H1 (cell line): ENCODE results near the gene ZSCAN10. TPM values are rescaled to one million over a fixed set of nuclear protein-coding genes. Genes with fewer than 3 reads are reported as not detected.

Source experiments
- CTCF ChIA-PET: fragments of 300-600 bp; sonication (Branson Sonifier 250); formaldehyde crosslinking; loops from one replicate; lab custom pipeline; 2021; ENCODE audit not compliant: partially characterized antibody; lab: Charles Lee
- POLR2A ChIA-PET: fragments of 300-600 bp; sonication (Branson Sonifier 250); formaldehyde crosslinking; loops from one replicate; lab custom pipeline; 2021; ENCODE audit warnings: inconsistent platforms; ENCODE audit not compliant: partially characterized antibody; lab: Charles Lee
- DNase-seq, 2 experiments: peaks; one replicate each; pipeline versions ENCODE4 v3.0.0 to v3.0.0-alpha.2; 2010 to 2022; ENCODE audit warnings: low spot score in 2 of 2, low read depth in 1 of 2, mixed read lengths in 1 of 2
- FAIRE-seq: peaks from 2 replicates; lab custom pipeline; 2011; peaks lifted over from hg19 to GRCh38; lab: Jason Lieb, UNC
- H2AFZ ChIP-seq: 2 replicates; pipeline ENCODE4 v1.8.1; 2012; ENCODE audit warnings: low read length, inconsistent platforms
- H2AK5ac ChIP-seq: 2 replicates; pipeline ENCODE4 v1.6.1; 2013; ENCODE audit warnings: low read depth, low read length
- H2BK120ac ChIP-seq: replicated peaks from 2 replicates; pipeline ENCODE3; 2013; ENCODE audit warnings: low read depth, low read length, inconsistent platforms
- H2BK12ac ChIP-seq: 2 replicates; pipeline ENCODE4 v1.6.1; 2013; ENCODE audit warnings: low read depth, low read length
- H2BK15ac ChIP-seq: 2 replicates; pipeline ENCODE4 v1.6.1; 2013; ENCODE audit warnings: low read length
- H2BK20ac ChIP-seq: 2 replicates; pipeline ENCODE4 v1.6.1; 2013; ENCODE audit warnings: low read length
- H2BK5ac ChIP-seq: 2 replicates; pipeline ENCODE4 v1.6.1; 2013; ENCODE audit warnings: low read depth, low read length
- H3K14ac ChIP-seq: 2 replicates; pipeline ENCODE4 v1.6.1; 2013; ENCODE audit warnings: inconsistent platforms; ENCODE audit not compliant: insufficient read length
- H3K18ac ChIP-seq: 2 replicates; pipeline ENCODE4 v1.6.1; 2013; ENCODE audit warnings: low read length; ENCODE audit errors: extremely low read depth
- H3K23ac ChIP-seq: 2 replicates; pipeline ENCODE4 v1.6.1; 2013; ENCODE audit warnings: inconsistent platforms; ENCODE audit not compliant: insufficient read length
- H3K23me2 ChIP-seq: 2 replicates; pipeline ENCODE4 v1.6.1; 2013; ENCODE audit warnings: low read depth, low read length
- H3K27ac ChIP-seq: 2 replicates; pipeline ENCODE4 v1.6.1; 2011; ENCODE audit warnings: low read depth, low read length, inconsistent platforms
- H3K27me3 ChIP-seq, 4 experiments: replicated peaks in 1 of 4; 1 replicate in 1 of 4; 2 replicates in 3 of 4; pipeline versions ENCODE4 v1.6.1 to v1.8.1; 2011 to 2013; ENCODE audit warnings: low read length in 3 of 4, mild to moderate bottlenecking in 3 of 4, inconsistent platforms in 2 of 4, mixed read lengths in 2 of 4, moderate library complexity in 1 of 4; ENCODE audit not compliant: control insufficient read depth in 3 of 4, insufficient read depth in 3 of 4; ENCODE audit errors: extremely low read depth in 1 of 4
- H3K36me3 ChIP-seq, 4 experiments: 2 replicates each; pipeline versions ENCODE4 v1.6.1 to v1.8.1; 2011 to 2013; ENCODE audit warnings: mild to moderate bottlenecking in 4 of 4, low read length in 3 of 4, moderate library complexity in 2 of 4, control low read depth in 1 of 4, inconsistent platforms in 1 of 4; ENCODE audit not compliant: insufficient read depth in 4 of 4, control insufficient read depth in 2 of 4
- H3K4ac ChIP-seq: replicated peaks from 2 replicates; pipeline ENCODE3; 2013; ENCODE audit warnings: low read length, low read depth, mixed read lengths, inconsistent platforms; ENCODE audit not compliant: insufficient read length
- H3K4me1 ChIP-seq, 4 experiments: replicated peaks in 1 of 4; 1 replicate in 1 of 4; 2 replicates in 3 of 4; pipeline versions ENCODE4 v1.6.1 to v1.8.1; 2011 to 2013; ENCODE audit warnings: low read length in 3 of 4, inconsistent platforms in 2 of 4, mixed read lengths in 1 of 4; ENCODE audit not compliant: insufficient read depth in 4 of 4, control insufficient read depth in 3 of 4
- H3K4me2 ChIP-seq, 2 experiments: 2 replicates each; pipeline versions ENCODE4 v1.6.1 to v1.8.1; 2011 to 2013; ENCODE audit warnings: low read depth in 2 of 2, low read length in 2 of 2, control low read depth in 1 of 2, inconsistent platforms in 1 of 2, mild to moderate bottlenecking in 1 of 2; ENCODE audit not compliant: insufficient read depth in 1 of 2
- H3K4me3 ChIP-seq, 4 experiments: fragments of 200-600, 300-600 bp in 1 of 4; sonication (generic), shearing (Covaris generic), sonication (Bioruptor Twin) in 1 of 4; 2 replicates each; pipeline versions ENCODE4 v1.5.1 to v1.8.1; 2011 to 2016; ENCODE audit warnings: low read length in 4 of 4, low read depth in 3 of 4, control low read depth in 2 of 4, inconsistent platforms in 2 of 4, mild to moderate bottlenecking in 2 of 4, mixed read lengths in 1 of 4, moderate library complexity in 1 of 4; ENCODE audit not compliant: insufficient read depth in 2 of 4; ENCODE audit errors: extremely low read depth in 1 of 4
- H3K56ac ChIP-seq: replicated peaks from 2 replicates; pipeline ENCODE3; 2013; ENCODE audit warnings: low read depth, mild to moderate bottlenecking, mixed read lengths, low read length, inconsistent platforms; ENCODE audit not compliant: insufficient read length
- H3K79me1 ChIP-seq: 2 replicates; pipeline ENCODE4 v1.6.1; 2013; ENCODE audit warnings: low read depth, low read length, control low read depth
- H3K79me2 ChIP-seq, 2 experiments: 2 replicates each; pipeline versions ENCODE4 v1.6.1 to v1.8.1; 2012 to 2013; ENCODE audit warnings: low read length in 2 of 2, mild to moderate bottlenecking in 2 of 2, inconsistent platforms in 1 of 2; ENCODE audit not compliant: insufficient read depth in 2 of 2, control insufficient read depth in 1 of 2
- H3K9ac ChIP-seq, 4 experiments: replicated peaks in 1 of 4; 1 replicate in 1 of 4; 2 replicates in 3 of 4; pipeline versions ENCODE4 v1.6.1 to v1.8.1; 2011 to 2013; ENCODE audit warnings: low read depth in 3 of 4, low read length in 3 of 4, control low read depth in 2 of 4, mild to moderate bottlenecking in 2 of 4, moderate library complexity in 2 of 4, inconsistent platforms in 1 of 4; ENCODE audit errors: extremely low read depth in 1 of 4
- H3K9me3 ChIP-seq, 2 experiments: 2 replicates each; pipeline versions ENCODE4 v1.6.1 to v1.8.1; 2012 to 2013; ENCODE audit warnings: mild to moderate bottlenecking in 2 of 2, moderate library complexity in 2 of 2, control low read depth in 1 of 2, inconsistent platforms in 1 of 2, low read depth in 1 of 2, low read length in 1 of 2, mixed read lengths in 1 of 2; ENCODE audit not compliant: insufficient read depth in 2 of 2
- H4K20me1 ChIP-seq, 2 experiments: replicated peaks in 1 of 2; 2 replicates each; pipeline versions ENCODE3 to v1.8.1; 2011 to 2013; ENCODE audit warnings: inconsistent platforms in 2 of 2, low read length in 2 of 2, mild to moderate bottlenecking in 1 of 2; ENCODE audit not compliant: insufficient read depth in 2 of 2, control insufficient read depth in 1 of 2
- H4K5ac ChIP-seq: 2 replicates; pipeline ENCODE4 v1.6.1; 2013; ENCODE audit warnings: low read length, low read depth, mixed read lengths, inconsistent platforms; ENCODE audit not compliant: insufficient read length
- H4K8ac ChIP-seq: 2 replicates; pipeline ENCODE4 v1.8.0; 2013; ENCODE audit warnings: mild to moderate bottlenecking, moderate library complexity, low read length, inconsistent platforms; ENCODE audit not compliant: insufficient read depth; ENCODE audit errors: extremely low read depth
- H4K91ac ChIP-seq: replicated peaks from 2 replicates; pipeline ENCODE3; 2013; ENCODE audit warnings: low read length, mixed read lengths, inconsistent platforms; ENCODE audit not compliant: insufficient read length
- CEBPB ChIP-seq: IDR thresholded peaks from 2 replicates; pipeline ENCODE4 v1.6.1; 2012; ENCODE audit warnings: low read depth, low read length
- EP300 ChIP-seq, 2 experiments: IDR thresholded peaks; 1 replicate in 1 of 2; 2 replicates in 1 of 2; pipeline ENCODE4 v1.6.1; 2011 to 2012; ENCODE audit warnings: low read depth in 2 of 2, low read length in 2 of 2, mild to moderate bottlenecking in 2 of 2, borderline replicate concordance in 1 of 2, inconsistent platforms in 1 of 2, moderate library complexity in 1 of 2
- GTF2F1 ChIP-seq: IDR thresholded peaks from 2 replicates; pipeline ENCODE4 v1.6.1; 2012; ENCODE audit warnings: low read depth, low read length, improper control_type of control experiment, borderline replicate concordance
- JUND ChIP-seq: IDR thresholded peaks from 2 replicates; pipeline ENCODE4 v1.6.1; 2011; ENCODE audit warnings: mild to moderate bottlenecking, improper control_type of control experiment, low read length
- KDM5A ChIP-seq: fragments of 200-600 bp; IDR thresholded peaks from 2 replicates; pipeline ENCODE4 v1.7.1; 2012; ENCODE audit warnings: mild to moderate bottlenecking, low read length, inconsistent platforms, mixed read lengths
- RAD21 ChIP-seq, 2 experiments: IDR thresholded peaks in 1 of 2; conservative IDR thresholded peaks in 1 of 2; 2 replicates each; pipeline ENCODE4 v1.6.1; 2011; ENCODE audit warnings: low read depth in 2 of 2, low read length in 2 of 2, improper control_type of control experiment in 1 of 2, inconsistent platforms in 1 of 2, mild to moderate bottlenecking in 1 of 2, moderate library complexity in 1 of 2
- RNF2 ChIP-seq: fragments of 200-900, 300-1000 bp; sonication (generic); IDR thresholded peaks from 2 replicates; pipeline ENCODE4 v1.7.1; 2016; ENCODE audit warnings: borderline replicate concordance, low read depth, mild to moderate bottlenecking, antibody characterized with exemption, low read length; ENCODE audit not compliant: poor library complexity, severe bottlenecking; ENCODE audit errors: missing control alignments
- SIX5 ChIP-seq: IDR thresholded peaks from 2 replicates; pipeline ENCODE4 v1.6.1; 2011; ENCODE audit warnings: mild to moderate bottlenecking, low read depth, low read length
- WGBS, 2 experiments: shearing (Covaris generic) in 1 of 2; methylation state at CpG; one replicate each; pipeline versions ENCODE4 v1.1.6 to v1.1.7; 2013 to 2015; ENCODE audit warnings: low lambda C conversion rate in 2 of 2, mixed read lengths in 2 of 2, inconsistent platforms in 1 of 2, low coverage in 1 of 2, missing lambda C conversion rate in 1 of 2; ENCODE audit not compliant: insufficient replicate concordance in 2 of 2, insufficient coverage in 1 of 2, insufficient read length in 1 of 2; ENCODE audit errors: extremely low coverage in 1 of 2, missing lambda C conversion rate in 1 of 2; 5-methylcytosine and 5-hydroxymethylcytosine counted together
- polyA plus RNA-seq, 7 experiments: library from polyadenylated mRNA; depleted of rRNA in 3 of 7; stranded (reverse) in 5 of 7; unstranded in 2 of 7; fragments of >200 nt in 5 of 7; fragments of 200-250 nt in 2 of 7; gene quantifications; 1 replicate in 5 of 7; 2 replicates in 1 of 7; 4 replicates in 1 of 7; pipeline versions ENCODE4 v1.2.1 to v1.2.3, GENCODE V29; 2011 to 2013; ENCODE audit warnings: missing spikeins in 2 of 7, mixed read lengths in 2 of 7
- total RNA-seq: library from RNA; stranded (reverse); fragmentation: NEBNext Ultra II Directional; extraction: Animal tissue kit (Norgen Biotek cat#: 25700); gene quantifications from 2 replicates; pipeline ENCODE4 v1.2.1, GENCODE V29; 2021

ZSCAN10 gene
- total and polyA plus RNA-seq, 2 of the 8 experiments (the other 6 are each of a cell fraction or from before 2014, with no cell fraction given) = 209 to 314 TPM

GRCh38 chr16:3076577-3076976, 22.5 kb downstream of the ZSCAN10 start:
- POLR2A ChIA-PET = interaction anchor here (0.9 to 6.6 kb wide), 8 partner anchors 11 to 70 kb away, joined by 3 to 86 read pairs (median 8); partner anchors contain the start of genes IL32 and ZSCAN10
- Histone ChIP-seq H3K4me1 (no peaks in the 10 kb centered on the region; a peak in 2 of 7 replicates), H3K23me2 (no peaks in the 10 kb centered on the region), H3K9ac (no peak overlapping the region), H3K4me3 (no peak overlapping the region), H3K18ac (no peak overlapping the region), H3K27ac (no peak overlapping the region), H3K27me3 (no peaks in the 10 kb centered on the region; a peak in 1 of 7 replicates), H3K9me3 (no peaks in the 10 kb centered on the region), H3K4me2 (no peak overlapping the region), H2BK15ac (no peak overlapping the region), H4K91ac (no peak overlapping the region), H2AK5ac (no peak overlapping the region), H4K8ac (no peak overlapping the region), H3K56ac (no peak overlapping the region), H2BK12ac (no peak overlapping the region), H3K14ac (no peak overlapping the region), H3K36me3 (no peaks in the 10 kb centered on the region), H3K23ac (no peak overlapping the region), H3K79me1 (no peaks in the 10 kb centered on the region), H2BK5ac (no peak overlapping the region), H2BK120ac (no peak overlapping the region), H4K5ac (no peak overlapping the region), H4K20me1 (peaks cover 0 to 4% of the 10 kb centered on the region in 2 experiments), H3K79me2 (no peaks in the 10 kb centered on the region), H3K4ac (no peak overlapping the region), H2BK20ac (no peak overlapping the region), H2AFZ (no peak overlapping the region)
- CTCF ChIA-PET = interaction anchor here (0.9 to 4.4 kb wide), 15 partner anchors 10 to 98 kb away, joined by 3 to 22 read pairs (median 5); partner anchors contain the start of gene IL32
- 59% methylated on average over 6 of the region's 6 CpGs; no CpG with 5 or more reads in 1 of the 2 experiments for whole genome bisulfite sequencing, 2 experiments
- FAIRE-seq (no peak), DNase-seq (no peak)
- TF ChIP-seq CEBPB = no peak
- TF ChIP-seq KDM5A = no peak
- no peak for TF ChIP-seq EP300 (IDR thresholded peaks at IDR 0.05; ENCODE audit: borderline replicate concordance in 1 of 2, low read depth in 2 of 2, low read length in 2 of 2)
- TF ChIP-seq RAD21 (IDR thresholded peaks at IDR 0.05 in 1 of 2, conservative IDR thresholded peaks at IDR 0.05 in 1 of 2; ENCODE audit: low read depth in 2 of 2, low read length in 2 of 2) = no peak
- TF ChIP-seq RNF2 = no peak
- no peak for TF ChIP-seq JUND
- TF ChIP-seq GTF2F1 = no peak
- no peak for TF ChIP-seq SIX5
